HEK293 (cell line): Measurements from ENCODE around the gene TMEM218.

Source experiments
- EGR2 ChIP-seq: fragments of 450-650 bp; formaldehyde crosslinking; IDR thresholded peaks from 2 replicates; pipeline ENCODE4 v1.5.1; 2016; ENCODE audit warnings: low read depth, missing biosample characterization, missing genetic modification characterization
- GLIS1 ChIP-seq: fragments of 450-650 bp; formaldehyde crosslinking; IDR thresholded peaks from 2 replicates; pipeline ENCODE4 v1.5.1; 2016; ENCODE audit warnings: missing biosample characterization, missing genetic modification characterization
- GLIS2 ChIP-seq: fragments of 450-650 bp; formaldehyde crosslinking; IDR thresholded peaks from 2 replicates; pipeline ENCODE4 v1.5.1; 2016; ENCODE audit warnings: missing biosample characterization, missing genetic modification characterization
- KLF16 ChIP-seq: fragments of 450-650 bp; formaldehyde crosslinking; IDR thresholded peaks from 2 replicates; pipeline ENCODE4 v1.5.1; 2017; ENCODE audit warnings: missing biosample characterization, missing genetic modification characterization
- KLF9 ChIP-seq: fragments of 450-650 bp; formaldehyde crosslinking; IDR thresholded peaks from 2 replicates; pipeline ENCODE4 v1.5.1; 2016; ENCODE audit warnings: missing biosample characterization, missing genetic modification characterization, low read depth
- PRDM1 ChIP-seq: fragments of 450-650 bp; formaldehyde crosslinking; IDR thresholded peaks from 2 replicates; pipeline ENCODE4; 2016; ENCODE audit warnings: missing biosample characterization, missing genetic modification characterization
- PRDM10 ChIP-seq: fragments of 450-650 bp; formaldehyde crosslinking; IDR thresholded peaks from 2 replicates; pipeline ENCODE4 v1.5.1; 2016; ENCODE audit warnings: missing biosample characterization, missing genetic modification characterization
- SETDB1 ChIP-seq: IDR thresholded peaks from one replicate; pipeline ENCODE4 v1.6.1; 2017; ENCODE audit warnings: mild to moderate bottlenecking, low read length, moderate library complexity, mixed read lengths; ENCODE audit not compliant: insufficient read length
- SP2 ChIP-seq: fragments of 450-650 bp; formaldehyde crosslinking; IDR thresholded peaks from 2 replicates; pipeline ENCODE4 v1.5.1; 2016; ENCODE audit warnings: missing biosample characterization, missing genetic modification characterization
- YY2 ChIP-seq: fragments of 450-650 bp; formaldehyde crosslinking; IDR thresholded peaks from 2 replicates; pipeline ENCODE4 v1.5.1; 2016; ENCODE audit warnings: missing biosample characterization, missing genetic modification characterization
- ZFHX2 ChIP-seq: fragments of 450-650 bp; formaldehyde crosslinking; conservative IDR thresholded peaks from 2 replicates; pipeline ENCODE4 v1.5.1; 2016; ENCODE audit warnings: missing biosample characterization, missing genetic modification characterization
- ZNF10 ChIP-seq: fragments of 450-650 bp; formaldehyde crosslinking; IDR thresholded peaks from 2 replicates; pipeline ENCODE4 v1.5.1; 2017; ENCODE audit warnings: missing biosample characterization, missing genetic modification characterization
- ZNF214 ChIP-seq: fragments of 450-650 bp; formaldehyde crosslinking; IDR thresholded peaks from 2 replicates; pipeline ENCODE4 v1.5.1; 2017; ENCODE audit warnings: missing biosample characterization, mild to moderate bottlenecking, missing genetic modification characterization, borderline replicate concordance
- ZNF335 ChIP-seq: fragments of 450-650 bp; formaldehyde crosslinking; conservative IDR thresholded peaks from 2 replicates; pipeline ENCODE4 v1.5.1; 2016; ENCODE audit warnings: missing biosample characterization, missing genetic modification characterization
- ZNF398 ChIP-seq: fragments of 450-650 bp; formaldehyde crosslinking; IDR thresholded peaks from 2 replicates; pipeline ENCODE4 v1.5.1; 2017; ENCODE audit warnings: missing biosample characterization, missing genetic modification characterization
- ZNF600 ChIP-seq: fragments of 450-650 bp; formaldehyde crosslinking; IDR thresholded peaks from 2 replicates; pipeline ENCODE4 v1.5.1; 2016; ENCODE audit warnings: missing biosample characterization, missing genetic modification characterization
- ZNF660 ChIP-seq: fragments of 450-650 bp; IDR thresholded peaks from 2 replicates; pipeline ENCODE4 v1.5.1; 2018; ENCODE audit warnings: missing biosample characterization, mild to moderate bottlenecking, missing genetic modification characterization
- ZNF670 ChIP-seq: fragments of 450-650 bp; formaldehyde crosslinking; IDR thresholded peaks from 2 replicates; pipeline ENCODE4 v1.5.1; 2016; ENCODE audit warnings: missing biosample characterization, missing genetic modification characterization, low read depth
- ZSCAN16 ChIP-seq: fragments of 450-650 bp; formaldehyde crosslinking; IDR thresholded peaks from 2 replicates; pipeline ENCODE4 v1.5.1; 2016; ENCODE audit warnings: missing biosample characterization, missing genetic modification characterization
- TF ChIP-seq, protein P1 (sequence below): fragments of 450-650 bp; formaldehyde crosslinking; IDR thresholded peaks from 2 replicates; pipeline ENCODE4 v1.5.1; 2016; ENCODE audit warnings: missing biosample characterization, missing genetic modification characterization

The TMEM218 gene

DNA sequence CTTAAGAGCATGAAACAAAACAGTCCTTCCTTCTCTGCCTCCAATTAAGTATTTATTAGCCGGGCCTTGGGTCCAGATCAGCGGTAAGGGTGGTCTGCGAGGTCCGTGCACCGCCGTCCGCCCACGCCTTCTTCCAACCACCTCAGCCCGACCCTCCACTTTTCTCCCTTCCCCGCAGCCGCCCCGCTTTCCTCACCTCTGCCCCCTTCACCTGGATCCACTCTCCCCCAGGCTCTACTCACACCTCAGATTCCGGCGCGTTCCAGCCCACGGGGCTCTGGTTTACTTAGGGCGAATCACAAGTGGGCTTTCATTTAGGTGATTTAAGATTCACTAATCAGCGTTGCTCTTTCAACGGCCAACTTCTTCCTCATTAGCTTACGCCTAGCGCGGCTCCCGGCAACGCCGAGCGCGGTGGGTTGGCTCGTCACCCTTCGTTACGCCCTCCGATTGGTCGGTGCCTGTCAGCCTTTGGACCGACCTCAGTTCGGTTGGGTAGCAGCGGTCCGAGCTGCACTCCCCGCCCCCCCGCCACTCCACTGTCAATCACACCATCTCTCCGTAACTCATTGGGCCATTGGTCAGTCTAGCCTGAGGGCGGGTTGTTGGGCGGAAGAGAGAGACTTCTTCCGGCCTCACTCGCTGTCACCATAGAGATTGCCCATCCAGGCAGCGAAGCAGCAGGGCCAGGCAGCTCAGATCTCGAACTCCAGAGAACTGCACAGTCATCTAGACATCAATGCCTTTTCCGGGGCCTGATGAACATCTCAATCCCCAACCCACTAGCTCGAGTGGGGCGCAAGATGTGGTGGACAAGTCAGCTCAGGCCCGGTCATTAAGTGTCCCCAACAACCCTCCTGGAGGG lies at the start of gene TMEM218 (continued):
- TF ChIP-seq ZNF398 (tag by site-specific recombination) (peak; percentile 38; the same call in 1 of the 2 replicates), EGR2 (tag by site-specific recombination) (peak; percentile 51; the same call in 1 of the 2 replicates), YY2 (tag by site-specific recombination) (no peak), ZNF10 (peak; percentile 84), PRDM10 (tag by site-specific recombination) (peak; percentile 65), ZNF670 (tag by site-specific recombination) (no peak), SP2 (tag by site-specific recombination) (peak; percentile 98), KLF9 (tag by site-specific recombination) (no peak), KLF16 (no peak; the same call in 1 of the 2 replicates), GLIS2 (peak; percentile 60), ZNF660 (tag by site-specific recombination) (0 out of 2 replicates have a peak, but pooled peaks have one; percentile 12), ZNF335 (tag by site-specific recombination) (peak; percentile 98), ZSCAN16 (peak; percentile 93), ZNF214 (tag by site-specific recombination) (no peak), ZNF600 (tag by site-specific recombination) (peak; percentile 88), PRDM1 (peak; percentile 91), ZFHX2 (tag by site-specific recombination) (peak; percentile 72), SETDB1 (peak; percentile 71), GLIS1 (tag by site-specific recombination) (peak; percentile 24; the same call in 1 of the 2 replicates)
- TF ChIP-seq, protein P1, sequence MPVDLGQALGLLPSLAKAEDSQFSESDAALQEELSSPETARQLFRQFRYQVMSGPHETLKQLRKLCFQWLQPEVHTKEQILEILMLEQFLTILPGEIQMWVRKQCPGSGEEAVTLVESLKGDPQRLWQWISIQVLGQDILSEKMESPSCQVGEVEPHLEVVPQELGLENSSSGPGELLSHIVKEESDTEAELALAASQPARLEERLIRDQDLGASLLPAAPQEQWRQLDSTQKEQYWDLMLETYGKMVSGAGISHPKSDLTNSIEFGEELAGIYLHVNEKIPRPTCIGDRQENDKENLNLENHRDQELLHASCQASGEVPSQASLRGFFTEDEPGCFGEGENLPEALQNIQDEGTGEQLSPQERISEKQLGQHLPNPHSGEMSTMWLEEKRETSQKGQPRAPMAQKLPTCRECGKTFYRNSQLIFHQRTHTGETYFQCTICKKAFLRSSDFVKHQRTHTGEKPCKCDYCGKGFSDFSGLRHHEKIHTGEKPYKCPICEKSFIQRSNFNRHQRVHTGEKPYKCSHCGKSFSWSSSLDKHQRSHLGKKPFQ = peak; percentile 84
